Heart right ventricle (tissue), 16 donors: ENCODE results near the gene SOAT1. TPM values are rescaled to one million over a fixed set of nuclear protein-coding genes. Genes with fewer than 3 reads are reported as not detected.

Experiments used
- ATAC-seq, 8 donors: fragments of 200-7000 bp; cut with Tn5 transposase; one replicate each; pipeline ENCODE4 v1.9.1; 2020; ENCODE audit warnings: mild to moderate bottlenecking in 8 of 8, moderate library complexity in 8 of 8, moderate number of reproducible peaks in 1 of 8
- DNase-seq, 2 donors: peaks; one replicate each; pipeline ENCODE4 v3.0.0-alpha.2; 2020
- H3K27ac ChIP-seq, 10 donors: fragments of 200-600 bp; sonication (generic) in 2 of 10; one replicate each; pipeline versions ENCODE4 v1.5.0 to v1.8.0; 2020 to 2022; ENCODE audit warnings: mild to moderate bottlenecking in 3 of 10
- H3K27me3 ChIP-seq, 7 donors: fragments of 200-600 bp; one replicate each; pipeline ENCODE4 v1.8.0; 2021 to 2022; ENCODE audit warnings: mild to moderate bottlenecking in 2 of 7
- H3K36me3 ChIP-seq, 9 donors: fragments of 200-600 bp; sonication (generic) in 1 of 9; one replicate each; pipeline versions ENCODE4 v1.5.0 to v1.8.0; 2020 to 2022; ENCODE audit warnings: mild to moderate bottlenecking in 2 of 9
- H3K4me1 ChIP-seq, 9 donors: fragments of 200-600 bp; sonication (generic) in 1 of 9; one replicate each; pipeline versions ENCODE4 v1.5.0 to v1.8.0; 2020 to 2022; ENCODE audit warnings: mild to moderate bottlenecking in 4 of 9
- H3K4me3 ChIP-seq, 10 donors: fragments of 200-600 bp; sonication (generic) in 2 of 10; one replicate each; pipeline versions ENCODE4 v1.5.0 to v1.8.0; 2020 to 2022; ENCODE audit warnings: mild to moderate bottlenecking in 7 of 10, moderate library complexity in 2 of 10
- H3K9me3 ChIP-seq, 11 donors: fragments of 200-600 bp in 10 of 11; sonication (generic) in 2 of 11; one replicate each; pipeline versions ENCODE4 v1.5.0 to v1.8.0; 2013 to 2022; ENCODE audit warnings: mild to moderate bottlenecking in 2 of 11, control low read depth in 1 of 11, moderate library complexity in 1 of 11
- WGBS, 2 donors: extraction: QIAGEN DNeasy Blood & Tissue Kit; methylation state at CpG; one replicate each; pipeline ENCODE4 v1.1.7; 2013; ENCODE audit warnings: inconsistent platforms in 1 of 2; 5-methylcytosine and 5-hydroxymethylcytosine counted together
- intact Hi-C, 10 donors: fragments of 100-400 bp; cut with DNase I; formaldehyde crosslinking; loops; one replicate each; pipeline versions ENCODE4 v1.11.1 to v1.14.2; 2022
- polyA plus RNA-seq, 2 donors: library from polyadenylated mRNA; stranded (reverse); fragments of 200-250 nt; gene quantifications; one replicate each; pipeline ENCODE4 v1.2.3, GENCODE V29; 2013
- total RNA-seq, 10 donors: library from RNA; stranded (reverse); fragmentation: NEBNext Ultra II Directional in 3 of 10; extraction: Animal tissue kit (Norgen Biotek cat#: 25700) in 3 of 10; gene quantifications; one replicate each; pipeline versions ENCODE4 v1.2.1 to v1.2.4, GENCODE V29; 2021 to 2023
- TF ChIP-seq, protein P1 (sequence below), 9 donors: fragments of 200-600 bp; sonication (generic) in 2 of 9; IDR thresholded peaks; one replicate each; pipeline versions ENCODE4 v1.5.0 to v1.8.0; 2021 to 2022; ENCODE audit warnings: antibody characterized with exemption in 9 of 9, mild to moderate bottlenecking in 5 of 9, moderate library complexity in 1 of 9
- donor health status: Arrhythmogenic right ventricular cardiomyopathy.
- donor health status: ischemic (EF 13 %, LVEDD 7.1; RV severe dilation, severe dysfunction).
- donor health status: healthy with polysubstance abuse.
- donor health status: DM: no; HTN: yes; CAD: no.
- donor health status: DM: no; HTN: no; CAD: no.
- donor health status: ischemic (EF 25% LVEDD 6.9; RV normal size, moderate dysfunction).
- donor health status: ischemic (EF 25% LVEDD 5.7; RV mildly dilated, moderate dysfunction).
- donor health status: healthy.
- donor health status: DM: yes; HTN: yes; CAD: no.
- donor health status: Ischemic cardiomyopathy.
- donor health status: ischemic (EF 35%, LVEDD 5.7; RV mildly dilated, moderate dysfunction).
- donor health status: nonischemic (EF 11% LVEDD 7.7; RV severe dilation, severe dysfunction).
- donor health status: DM: yes; HTN: yes; CAD: no.
- donor health status: PGD.
- donor health status: ischemic (EF 29% LVEDD 5.4; RV normal size, mild dysfunction).
- donor health status: nonischemic (EF 23%, LVEDD 6.1; RV moderate dilation, normal function).

SOAT1 gene
- total and polyA plus RNA-seq, 12 donors, result 2.6 to 19.4 (median 7.1) TPM

DNA sequence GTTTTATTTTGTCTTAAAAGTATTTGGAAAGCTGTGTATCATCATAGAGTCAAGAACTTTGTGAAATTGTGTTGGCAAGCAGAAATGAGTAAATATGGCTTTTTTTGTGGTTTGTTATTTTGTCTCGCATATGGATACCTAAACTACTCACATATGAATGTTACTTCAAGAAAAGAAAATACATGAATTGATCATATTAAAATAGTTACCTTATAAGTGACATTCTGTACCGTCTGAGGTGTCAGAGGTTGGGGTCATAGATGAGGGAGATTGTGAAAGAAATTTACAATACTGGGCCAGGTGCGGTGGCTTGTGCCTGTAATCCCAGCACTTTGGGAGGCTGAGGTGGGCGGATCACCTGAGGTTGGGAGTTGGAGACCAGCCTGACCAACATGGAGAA is 40.8 kb downstream of the SOAT1 start:
- DNase-seq (no peak), ATAC-seq (no peak)
- no peaks in the 10 kb centered on the region for H3K4me1 ChIP-seq
- intact Hi-C loops, result no loop called here
- TF ChIP-seq, protein P1, sequence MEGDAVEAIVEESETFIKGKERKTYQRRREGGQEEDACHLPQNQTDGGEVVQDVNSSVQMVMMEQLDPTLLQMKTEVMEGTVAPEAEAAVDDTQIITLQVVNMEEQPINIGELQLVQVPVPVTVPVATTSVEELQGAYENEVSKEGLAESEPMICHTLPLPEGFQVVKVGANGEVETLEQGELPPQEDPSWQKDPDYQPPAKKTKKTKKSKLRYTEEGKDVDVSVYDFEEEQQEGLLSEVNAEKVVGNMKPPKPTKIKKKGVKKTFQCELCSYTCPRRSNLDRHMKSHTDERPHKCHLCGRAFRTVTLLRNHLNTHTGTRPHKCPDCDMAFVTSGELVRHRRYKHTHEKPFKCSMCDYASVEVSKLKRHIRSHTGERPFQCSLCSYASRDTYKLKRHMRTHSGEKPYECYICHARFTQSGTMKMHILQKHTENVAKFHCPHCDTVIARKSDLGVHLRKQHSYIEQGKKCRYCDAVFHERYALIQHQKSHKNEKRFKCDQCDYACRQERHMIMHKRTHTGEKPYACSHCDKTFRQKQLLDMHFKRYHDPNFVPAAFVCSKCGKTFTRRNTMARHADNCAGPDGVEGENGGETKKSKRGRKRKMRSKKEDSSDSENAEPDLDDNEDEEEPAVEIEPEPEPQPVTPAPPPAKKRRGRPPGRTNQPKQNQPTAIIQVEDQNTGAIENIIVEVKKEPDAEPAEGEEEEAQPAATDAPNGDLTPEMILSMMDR (IDR thresholded peaks at IDR 0.05), result no peak
- no peak overlapping the region for H3K4me3 ChIP-seq
- H3K9me3 ChIP-seq, result peaks cover 0 to 7% (median 0%) of the 10 kb centered on the region in 11 donors
- no peaks in the 10 kb centered on the region for H3K27me3 ChIP-seq
- 96 to 99% methylated on average over 4 of the region's 4 CpGs for WGBS, 2 donors
- H3K27ac ChIP-seq, result no peak overlapping the region
- H3K36me3 ChIP-seq, result peaks cover 0 to 60% (median 0%) of the 10 kb centered on the region in 9 donors

GRCh38 chr1:179337288-179337687 is 43.7 kb downstream of the SOAT1 start:
- intact Hi-C loops, result no loop called here
- TF ChIP-seq, protein P1 (IDR thresholded peaks at IDR 0.05), result no peak
- Histone ChIP-seq H3K27me3 (no peaks in the 10 kb centered on the region), H3K36me3 (peaks cover 0 to 81% (median 13%) of the 10 kb centered on the region in 9 donors), H3K9me3 (no peaks in the 10 kb centered on the region), H3K4me1 (peaks cover 0 to 3% (median 0%) of the 10 kb centered on the region in 9 donors), H3K27ac (no peak overlapping the region), H3K4me3 (no peak overlapping the region)
- no peak for DNase-seq
- 90 to 93% methylated on average over 2 of the region's 2 CpGs for WGBS, 2 donors
- no peak for ATAC-seq

- 93 to 94% methylated on average over 5 of the region's 5 CpGs for WGBS, 2 donors
- intact Hi-C loops, result no loop called here
- Histone ChIP-seq H3K36me3 (peaks cover 0 to 85% (median 13%) of the 10 kb centered on the region in 9 donors), H3K4me1 (peaks cover 0 to 3% (median 0%) of the 10 kb centered on the region in 9 donors), H3K27ac (no peak overlapping the region), H3K9me3 (no peaks in the 10 kb centered on the region), H3K27me3 (no peaks in the 10 kb centered on the region), H3K4me3 (no peak overlapping the region)
- no peak for ATAC-seq
- TF ChIP-seq, protein P1 (IDR thresholded peaks at IDR 0.05), result no peak
- no peak for DNase-seq
These were observed 44.5 kb downstream of the SOAT1 start for GRCh38 chr1:179337942-179338560.

- DNase-seq, result no peak
- WGBS, 2 donors, result 91 to 96% methylated on average over 5 of the region's 5 CpGs
- H3K4me1 ChIP-seq, result peaks cover 0 to 3% (median 0%) of the 10 kb centered on the region in 9 donors
- H3K4me3 ChIP-seq, result no peak overlapping the region
- intact Hi-C loops, result no loop called here
- TF ChIP-seq, protein P1 (IDR thresholded peaks at IDR 0.05), result no peak
- peak in 1 of 8 donors; percentile 49 for ATAC-seq
- peaks cover 0 to 99% (median 27%) of the 10 kb centered on the region in 9 donors for H3K36me3 ChIP-seq
- no peaks in the 10 kb centered on the region for H3K9me3 ChIP-seq
- H3K27ac ChIP-seq, result no peak overlapping the region
- no peaks in the 10 kb centered on the region for H3K27me3 ChIP-seq
These were observed 47.3 kb downstream of the SOAT1 start for GRCh38 chr1:179340918-179341317.
